Calu3 (cell line): ENCODE results near the gene PDPR. TPM values are rescaled to one million over a fixed set of nuclear protein-coding genes. Genes with fewer than 3 reads are reported as not detected.
"Not testable (repeated sequence)": the region's sequence is repeated elsewhere in the genome, so short reads cannot be mapped to it uniquely, and the experiment has no call there.

ENCODE experiments used
- BruUV-seq: library from RNA; stranded (reverse); fragments of 400-500 nt; replicated peaks from 2 replicates; lab custom pipeline; 2021; lab: Mats Ljungman, UMichigan
- CTCF ChIA-PET: fragments of 300-600 bp; sonication (Branson Sonifier 250); formaldehyde crosslinking; loops from one replicate; lab custom pipeline; 2022; ENCODE audit warnings: antibody characterized with exemption; lab: Charles Lee
- DNase-seq: peaks from one replicate; pipeline ENCODE4 v3.0.0; 2022
- H3K27ac Mint-ChIP-seq: one replicate; pipeline ENCODE4 v1.8.0; 2022; ENCODE audit warnings: mixed read lengths; ENCODE audit not compliant: unreplicated experiment
- H3K27me3 Mint-ChIP-seq: one replicate; pipeline ENCODE4 v1.8.0; 2022; ENCODE audit warnings: mixed read lengths; ENCODE audit not compliant: unreplicated experiment
- H3K36me3 Mint-ChIP-seq: one replicate; pipeline ENCODE4 v1.8.0; 2022; ENCODE audit warnings: mild to moderate bottlenecking, moderate library complexity, mixed read lengths; ENCODE audit not compliant: insufficient read depth, unreplicated experiment
- H3K4me1 Mint-ChIP-seq: one replicate; pipeline ENCODE4 v1.8.0; 2022; ENCODE audit warnings: mild to moderate bottlenecking, low read depth, mixed read lengths; ENCODE audit not compliant: unreplicated experiment
- H3K4me3 Mint-ChIP-seq: one replicate; pipeline ENCODE4 v1.8.0; 2022; ENCODE audit warnings: mild to moderate bottlenecking, low read depth, moderate library complexity, mixed read lengths; ENCODE audit not compliant: unreplicated experiment
- H3K9me3 Mint-ChIP-seq: one replicate; pipeline ENCODE4 v1.8.0; 2022; ENCODE audit warnings: low read depth, mixed read lengths; ENCODE audit not compliant: unreplicated experiment
- intact Hi-C: fragments of 100-400 bp; cut with micrococcal nuclease; formaldehyde crosslinking; loops from one replicate; pipeline ENCODE4 v1.10.0; 2022; ENCODE audit not compliant: unreplicated experiment
- total RNA-seq: library from RNA; stranded (reverse); gene quantifications from 2 replicates; pipeline ENCODE4 v1.2.3, GENCODE V29; 2022

PDPR gene
- total RNA-seq, 1 experiment from 2014 or later: 30.3 TPM

DNA sequence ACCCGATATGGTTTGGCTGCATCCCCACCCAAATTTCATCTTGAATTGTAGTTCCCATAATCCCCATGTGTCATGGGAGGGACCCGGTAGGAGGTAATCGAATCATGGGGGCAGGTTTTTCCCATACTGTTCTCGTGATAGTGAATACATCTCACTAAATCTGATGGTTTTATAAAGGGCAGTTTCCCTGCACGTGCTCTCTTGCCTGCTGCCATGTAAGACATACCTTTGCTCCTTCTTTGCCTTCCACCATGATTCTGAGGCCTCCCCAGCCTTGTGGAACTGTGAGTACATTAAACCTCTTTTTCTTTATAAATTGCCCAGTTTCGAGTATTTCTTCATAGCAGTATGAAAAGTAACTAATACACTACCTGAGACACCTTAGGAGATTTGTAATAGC is 92.2 kb downstream of the PDPR start:
- peaks cover 16% of the 10 kb centered on the region for H3K36me3 Mint-ChIP-seq
- CTCF ChIA-PET, intact Hi-C loops, H3K9me3 Mint-ChIP-seq, H3K27ac Mint-ChIP-seq, DNase-seq, H3K4me1 Mint-ChIP-seq, H3K4me3 Mint-ChIP-seq, BruUV-seq, H3K27me3 Mint-ChIP-seq: not testable (repeated sequence)

Other genes starting within 250 kb of the PDPR start
- gene CLEC18A, start 163.0 kb upstream of the PDPR start, total RNA-seq: 2.2 and 3.6 TPM in 2 replicates
- gene CLEC18C, start 59.5 kb downstream of the PDPR start, total RNA-seq: 1.2 TPM in 2 replicates
- gene EXOSC6, start 137.6 kb downstream of the PDPR start, total RNA-seq: 32.3 and 33.2 TPM in 2 replicates
- gene AARS1, start 175.2 kb downstream of the PDPR start, total RNA-seq: 241 and 261 TPM in 2 replicates
- 44.6 and 45.2 TPM in 2 replicates for gene DDX19B, start 184.9 kb downstream of the PDPR start, total RNA-seq
- 50.9 and 59.8 TPM in 2 replicates for gene DDX19A, start 232.6 kb downstream of the PDPR start, total RNA-seq